Measurements from ENCODE around the gene AKR1B15. TPM values are rescaled to one million over a fixed set of nuclear protein-coding genes. Genes with fewer than 3 reads are reported as not detected.
"Not testable (repeated sequence)": the region's sequence is repeated elsewhere in the genome, so short reads cannot be mapped to it uniquely, and the experiment has no call there.

AKR1B15 gene
- total RNA-seq, 1 experiment from 2014 or later = not detected

DNA sequence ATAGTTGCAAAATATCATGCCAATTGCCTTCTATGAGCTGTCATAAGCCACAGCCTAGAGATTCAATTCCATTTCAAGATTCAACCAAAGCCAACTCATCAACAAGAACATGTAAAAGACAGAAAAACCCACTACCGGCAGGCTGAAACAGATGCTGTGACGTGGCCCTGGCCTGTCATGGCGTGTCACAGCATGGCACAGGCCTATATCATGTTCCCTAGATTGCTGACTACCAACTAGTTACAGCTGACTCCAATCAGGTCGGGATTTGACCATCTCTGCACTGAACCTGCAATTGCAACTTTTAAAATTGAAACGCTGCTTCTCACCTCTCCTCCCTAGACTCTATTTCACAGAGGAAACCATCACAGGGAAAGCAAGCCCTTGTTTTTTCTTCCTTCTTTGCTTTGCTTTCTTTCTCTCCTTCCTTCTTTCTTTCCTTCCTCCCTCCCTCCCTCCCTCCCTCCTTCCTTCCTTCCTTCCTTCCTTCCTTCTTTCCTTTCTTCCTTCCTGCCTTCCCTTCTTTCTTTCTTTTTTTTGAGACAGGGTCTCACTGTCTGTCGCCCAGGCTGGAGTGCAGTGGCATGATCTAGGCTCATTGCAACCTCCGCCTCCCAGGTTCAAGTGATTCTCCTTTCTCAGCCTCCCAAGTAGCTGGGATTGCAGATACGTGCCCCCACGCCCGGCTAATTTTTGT, 22.2 kb upstream of the AKR1B15 start:
- not testable (repeated sequence) for H3K36me3 ChIP-seq (ENCODE audit: insufficient read depth, low read length); H3K9me3 ChIP-seq (ENCODE audit: low read length); DNase-seq; H3K79me2 ChIP-seq (ENCODE audit: low read length); H3K27ac ChIP-seq (ENCODE audit: low read length); H3K9me2 ChIP-seq (replicated peaks; ENCODE audit: insufficient read depth, low read length); H3K4me3 ChIP-seq (ENCODE audit: low read length); H3K4me2 ChIP-seq (ENCODE audit: low read depth, low read length, poor library complexity, severe bottlenecking); H3K27me3 ChIP-seq (ENCODE audit: low read length); H3K9ac ChIP-seq (ENCODE audit: low read length); H3K4me1 ChIP-seq (ENCODE audit: low read length); H4K20me1 ChIP-seq (ENCODE audit: insufficient read depth, low read depth, low read length); H2AFZ ChIP-seq (ENCODE audit: low read length)

DNA sequence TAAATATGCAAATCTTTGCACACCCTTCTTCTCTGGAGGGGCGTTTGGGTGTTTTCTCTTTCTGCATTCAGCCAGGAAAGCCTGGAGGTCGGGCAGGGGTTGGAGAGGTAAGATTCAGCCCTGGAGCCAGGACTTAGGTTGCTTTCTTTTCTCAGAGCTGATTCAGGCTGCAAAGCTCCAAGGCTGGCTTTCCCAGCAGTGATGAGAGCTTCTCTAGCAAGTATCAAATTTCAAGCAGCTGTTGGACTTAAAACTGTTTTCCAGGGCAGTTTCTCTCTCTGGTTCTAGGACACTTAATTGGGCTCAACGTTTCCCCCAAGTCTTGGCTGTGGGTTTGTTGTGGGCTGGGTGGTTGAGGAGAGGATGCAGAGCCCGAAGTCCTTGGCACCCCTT, 20.9 kb upstream of the AKR1B15 start:
- Histone ChIP-seq H3K27ac (ENCODE audit: low read length) (no peak overlapping the region), H3K27me3 (ENCODE audit: low read length) (no peaks in the 10 kb centered on the region), H3K4me1 (ENCODE audit: low read length) (peaks cover 4% of the 10 kb centered on the region; the same call in 1 of the 2 replicates), H3K4me3 (ENCODE audit: low read length) (no peak overlapping the region), H2AFZ (ENCODE audit: low read length) (no peak overlapping the region), H3K4me2 (ENCODE audit: low read depth, low read length, poor library complexity, severe bottlenecking) (no peak overlapping the region), H4K20me1 (ENCODE audit: insufficient read depth, low read depth, low read length) (no peaks in the 10 kb centered on the region), H3K9me3 (ENCODE audit: low read length) (no peaks in the 10 kb centered on the region), H3K36me3 (ENCODE audit: insufficient read depth, low read length) (no peaks in the 10 kb centered on the region), H3K79me2 (ENCODE audit: low read length) (no peaks in the 10 kb centered on the region), H3K9me2 (replicated peaks; ENCODE audit: insufficient read depth, low read length) (no peaks in the 10 kb centered on the region), H3K9ac (ENCODE audit: low read length) (no peak overlapping the region)
- DNase-seq = no peak

DNA sequence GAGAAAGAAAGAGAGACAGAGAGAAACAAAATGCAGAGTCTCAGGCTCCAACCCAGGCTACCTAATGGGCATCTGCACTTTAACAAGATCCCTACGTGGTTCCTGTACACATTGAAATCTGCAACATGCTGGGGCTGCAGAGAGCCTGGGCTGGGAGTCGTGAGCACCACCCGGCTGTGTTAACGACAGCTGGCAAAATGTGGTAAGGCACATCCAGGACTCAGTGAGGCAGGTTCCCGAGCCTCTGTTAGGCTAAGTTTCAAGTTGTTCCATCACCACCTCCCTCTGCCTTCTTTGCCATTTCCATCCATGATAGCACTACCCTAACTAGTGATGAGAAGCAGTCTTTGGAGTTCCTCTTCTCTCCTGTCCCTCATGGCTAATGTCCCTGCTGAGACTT, 20.2 kb upstream of the AKR1B15 start:
- H3K27ac ChIP-seq (ENCODE audit: low read length) = no peak overlapping the region
- no peaks in the 10 kb centered on the region for H4K20me1 ChIP-seq (ENCODE audit: insufficient read depth, low read depth, low read length)
- peaks cover 4% of the 10 kb centered on the region; the same call in 1 of the 2 replicates for H3K4me1 ChIP-seq (ENCODE audit: low read length)
- no peaks in the 10 kb centered on the region for H3K36me3 ChIP-seq (ENCODE audit: insufficient read depth, low read length)
- no peaks in the 10 kb centered on the region for H3K9me3 ChIP-seq (ENCODE audit: low read length)
- H3K27me3 ChIP-seq (ENCODE audit: low read length) = no peaks in the 10 kb centered on the region
- no peak overlapping the region for H3K4me3 ChIP-seq (ENCODE audit: low read length)
- no peak for DNase-seq
- H3K4me2 ChIP-seq (ENCODE audit: low read depth, low read length, poor library complexity, severe bottlenecking) = no peak overlapping the region
- no peaks in the 10 kb centered on the region for H3K9me2 ChIP-seq (replicated peaks; ENCODE audit: insufficient read depth, low read length)
- no peaks in the 10 kb centered on the region for H3K79me2 ChIP-seq (ENCODE audit: low read length)
- no peak overlapping the region for H2AFZ ChIP-seq (ENCODE audit: low read length)
- H3K9ac ChIP-seq (ENCODE audit: low read length) = no peak overlapping the region

DNA sequence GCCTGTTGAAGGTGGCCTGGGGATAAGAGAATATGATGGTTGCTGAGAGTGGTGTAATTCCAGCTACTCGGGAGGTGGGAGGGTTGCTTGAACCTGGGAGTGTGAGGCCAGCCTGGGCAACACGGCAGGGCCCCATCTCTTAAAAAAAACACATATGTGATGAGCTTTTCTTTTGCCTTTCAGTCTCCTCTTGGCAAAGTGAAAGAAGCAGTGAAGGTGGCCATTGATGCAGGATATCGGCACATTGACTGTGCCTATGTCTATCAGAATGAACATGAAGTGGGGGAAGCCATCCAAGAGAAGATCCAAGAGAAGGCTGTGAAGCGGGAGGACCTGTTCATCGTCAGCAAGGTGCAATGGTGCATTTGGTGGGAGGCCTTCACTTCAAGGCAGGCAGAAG, 18.4 kb upstream of the AKR1B15 start:
- H3K4me3 ChIP-seq (ENCODE audit: low read length) = no peak overlapping the region
- H3K9me3 ChIP-seq (ENCODE audit: low read length) = no peaks in the 10 kb centered on the region
- H3K27ac ChIP-seq (ENCODE audit: low read length) = no peak overlapping the region
- no peaks in the 10 kb centered on the region for H3K27me3 ChIP-seq (ENCODE audit: low read length)
- no peak overlapping the region for H3K9ac ChIP-seq (ENCODE audit: low read length)
- H3K36me3 ChIP-seq (ENCODE audit: insufficient read depth, low read length) = no peaks in the 10 kb centered on the region
- peaks cover 4% of the 10 kb centered on the region; the same call in 1 of the 2 replicates for H3K4me1 ChIP-seq (ENCODE audit: low read length)
- no peaks in the 10 kb centered on the region for H3K9me2 ChIP-seq (replicated peaks; ENCODE audit: insufficient read depth, low read length)
- no peaks in the 10 kb centered on the region for H4K20me1 ChIP-seq (ENCODE audit: insufficient read depth, low read depth, low read length)
- H3K79me2 ChIP-seq (ENCODE audit: low read length) = no peaks in the 10 kb centered on the region
- no peak overlapping the region for H3K4me2 ChIP-seq (ENCODE audit: low read depth, low read length, poor library complexity, severe bottlenecking)
- no peak for DNase-seq
- no peak overlapping the region for H2AFZ ChIP-seq (ENCODE audit: low read length)

- Histone ChIP-seq H3K9me2 (replicated peaks; ENCODE audit: insufficient read depth, low read length) (no peaks in the 10 kb centered on the region), H3K4me3 (ENCODE audit: low read length) (no peak overlapping the region), H3K9me3 (ENCODE audit: low read length) (no peaks in the 10 kb centered on the region), H3K36me3 (ENCODE audit: insufficient read depth, low read length) (no peaks in the 10 kb centered on the region), H3K9ac (ENCODE audit: low read length) (no peak overlapping the region), H3K4me2 (ENCODE audit: low read depth, low read length, poor library complexity, severe bottlenecking) (no peak overlapping the region), H4K20me1 (ENCODE audit: insufficient read depth, low read depth, low read length) (no peaks in the 10 kb centered on the region), H3K27ac (ENCODE audit: low read length) (no peak overlapping the region), H3K4me1 (ENCODE audit: low read length) (peaks cover 4% of the 10 kb centered on the region; the same call in 1 of the 2 replicates), H2AFZ (ENCODE audit: low read length) (no peak overlapping the region), H3K27me3 (ENCODE audit: low read length) (no peaks in the 10 kb centered on the region), H3K79me2 (ENCODE audit: low read length) (no peaks in the 10 kb centered on the region)
- DNase-seq = no peak
Measured at GRCh38 chr7:134532180-134532953, 16.5 kb upstream of the AKR1B15 start.

DNA sequence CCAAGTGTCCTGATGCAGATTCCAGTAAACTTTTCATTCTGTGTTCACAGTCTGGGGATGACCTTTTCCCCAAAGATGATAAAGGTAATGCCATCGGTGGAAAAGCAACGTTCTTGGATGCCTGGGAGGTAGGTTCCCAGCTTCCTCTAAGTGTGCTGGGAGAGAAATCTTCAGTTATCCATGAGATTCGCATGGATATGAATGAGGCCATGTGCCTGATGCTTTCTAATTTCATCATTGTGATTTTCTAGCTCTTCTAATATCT, 16.0 kb upstream of the AKR1B15 start:
- Histone ChIP-seq H3K36me3 (ENCODE audit: insufficient read depth, low read length) (no peaks in the 10 kb centered on the region), H2AFZ (ENCODE audit: low read length) (no peak overlapping the region), H3K4me2 (ENCODE audit: low read depth, low read length, poor library complexity, severe bottlenecking) (no peak overlapping the region), H3K9me2 (replicated peaks; ENCODE audit: insufficient read depth, low read length) (no peaks in the 10 kb centered on the region), H3K27me3 (ENCODE audit: low read length) (no peaks in the 10 kb centered on the region), H3K4me3 (ENCODE audit: low read length) (no peak overlapping the region), H3K9ac (ENCODE audit: low read length) (no peak overlapping the region), H3K4me1 (ENCODE audit: low read length) (peaks cover 4% of the 10 kb centered on the region; the same call in 1 of the 2 replicates), H3K79me2 (ENCODE audit: low read length) (no peaks in the 10 kb centered on the region), H3K27ac (ENCODE audit: low read length) (no peak overlapping the region), H3K9me3 (ENCODE audit: low read length) (no peaks in the 10 kb centered on the region), H4K20me1 (ENCODE audit: insufficient read depth, low read depth, low read length) (no peaks in the 10 kb centered on the region)
- no peak for DNase-seq

- H3K27ac ChIP-seq (ENCODE audit: low read length) = no peak overlapping the region
- DNase-seq = no peak
- H3K9ac ChIP-seq (ENCODE audit: low read length) = no peak overlapping the region
- H3K4me3 ChIP-seq (ENCODE audit: low read length) = no peak overlapping the region
- H3K4me1 ChIP-seq (ENCODE audit: low read length) = peaks cover 4% of the 10 kb centered on the region; the same call in 1 of the 2 replicates
- no peak overlapping the region for H3K4me2 ChIP-seq (ENCODE audit: low read depth, low read length, poor library complexity, severe bottlenecking)
- no peaks in the 10 kb centered on the region for H3K27me3 ChIP-seq (ENCODE audit: low read length)
- no peaks in the 10 kb centered on the region for H3K9me2 ChIP-seq (replicated peaks; ENCODE audit: insufficient read depth, low read length)
- H3K79me2 ChIP-seq (ENCODE audit: low read length) = no peaks in the 10 kb centered on the region
- no peak overlapping the region for H2AFZ ChIP-seq (ENCODE audit: low read length)
- H3K9me3 ChIP-seq (ENCODE audit: low read length) = no peaks in the 10 kb centered on the region
- H3K36me3 ChIP-seq (ENCODE audit: insufficient read depth, low read length) = no peaks in the 10 kb centered on the region
- no peaks in the 10 kb centered on the region for H4K20me1 ChIP-seq (ENCODE audit: insufficient read depth, low read depth, low read length)
Measured at GRCh38 chr7:134533288-134533771, 15.6 kb upstream of the AKR1B15 start.

DNA sequence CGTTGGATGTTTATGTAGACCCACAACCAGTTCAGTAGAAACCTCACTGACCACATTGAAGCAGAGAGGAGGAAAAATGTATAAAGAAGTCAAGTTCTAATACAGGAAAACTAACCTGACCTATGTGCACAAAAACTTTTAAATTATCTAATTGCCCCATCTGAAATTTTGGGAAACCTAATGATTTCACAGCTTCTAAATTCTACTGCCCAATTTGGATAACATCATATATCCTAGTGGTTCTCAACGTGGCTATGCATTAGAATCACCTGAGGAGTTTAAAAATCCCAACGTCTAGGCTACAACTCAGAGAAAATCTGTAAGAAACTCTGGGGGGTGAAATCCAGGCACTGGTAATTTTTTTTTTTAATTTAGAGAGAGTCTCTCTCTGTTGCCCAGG, 14.3 kb upstream of the AKR1B15 start:
- Histone ChIP-seq H2AFZ (ENCODE audit: low read length) (no peak overlapping the region), H3K9me2 (replicated peaks; ENCODE audit: insufficient read depth, low read length) (no peaks in the 10 kb centered on the region), H3K79me2 (ENCODE audit: low read length) (no peaks in the 10 kb centered on the region), H3K36me3 (ENCODE audit: insufficient read depth, low read length) (no peaks in the 10 kb centered on the region), H4K20me1 (ENCODE audit: insufficient read depth, low read depth, low read length) (no peaks in the 10 kb centered on the region), H3K4me3 (ENCODE audit: low read length) (no peak overlapping the region), H3K27me3 (ENCODE audit: low read length) (no peaks in the 10 kb centered on the region), H3K9ac (ENCODE audit: low read length) (no peak overlapping the region), H3K9me3 (ENCODE audit: low read length) (no peaks in the 10 kb centered on the region), H3K4me2 (ENCODE audit: low read depth, low read length, poor library complexity, severe bottlenecking) (no peak overlapping the region), H3K27ac (ENCODE audit: low read length) (no peak overlapping the region), H3K4me1 (ENCODE audit: low read length) (peaks cover 3% of the 10 kb centered on the region; the same call in 1 of the 2 replicates)
- no peak for DNase-seq

Measured in Karpas-422 (cell line).